ENCODE measurements around the gene LDB2. TPM values are rescaled to one million over a fixed set of nuclear protein-coding genes. Genes with fewer than 3 reads are reported as not detected.

Gene LDB2
- total RNA-seq, 4 donors from 2014 or later = 48.8 to 298 (median 152) TPM

- no peaks in the 10 kb centered on the region for H3K4me1 ChIP-seq
- DNase-seq = no peak
- H3K36me3 ChIP-seq = no peaks in the 10 kb centered on the region
- H3K9me3 ChIP-seq = no peaks in the 10 kb centered on the region
- TF ChIP-seq POLR2A (IDR thresholded peaks at IDR 0.05) = no peak
- TF ChIP-seq, protein P1, sequence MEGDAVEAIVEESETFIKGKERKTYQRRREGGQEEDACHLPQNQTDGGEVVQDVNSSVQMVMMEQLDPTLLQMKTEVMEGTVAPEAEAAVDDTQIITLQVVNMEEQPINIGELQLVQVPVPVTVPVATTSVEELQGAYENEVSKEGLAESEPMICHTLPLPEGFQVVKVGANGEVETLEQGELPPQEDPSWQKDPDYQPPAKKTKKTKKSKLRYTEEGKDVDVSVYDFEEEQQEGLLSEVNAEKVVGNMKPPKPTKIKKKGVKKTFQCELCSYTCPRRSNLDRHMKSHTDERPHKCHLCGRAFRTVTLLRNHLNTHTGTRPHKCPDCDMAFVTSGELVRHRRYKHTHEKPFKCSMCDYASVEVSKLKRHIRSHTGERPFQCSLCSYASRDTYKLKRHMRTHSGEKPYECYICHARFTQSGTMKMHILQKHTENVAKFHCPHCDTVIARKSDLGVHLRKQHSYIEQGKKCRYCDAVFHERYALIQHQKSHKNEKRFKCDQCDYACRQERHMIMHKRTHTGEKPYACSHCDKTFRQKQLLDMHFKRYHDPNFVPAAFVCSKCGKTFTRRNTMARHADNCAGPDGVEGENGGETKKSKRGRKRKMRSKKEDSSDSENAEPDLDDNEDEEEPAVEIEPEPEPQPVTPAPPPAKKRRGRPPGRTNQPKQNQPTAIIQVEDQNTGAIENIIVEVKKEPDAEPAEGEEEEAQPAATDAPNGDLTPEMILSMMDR (IDR thresholded peaks at IDR 0.05) = no peak
- H3K27me3 ChIP-seq = no peaks in the 10 kb centered on the region
- H3K27ac ChIP-seq = no peak overlapping the region
- no peak overlapping the region for H3K4me3 ChIP-seq
- intact Hi-C loops (cut with DNase I; ENCODE audit: low total_unique reads) = no loop called here
Measured at GRCh38 chr4:16498978-16499377, 399.5 kb downstream of the LDB2 start.

DNA sequence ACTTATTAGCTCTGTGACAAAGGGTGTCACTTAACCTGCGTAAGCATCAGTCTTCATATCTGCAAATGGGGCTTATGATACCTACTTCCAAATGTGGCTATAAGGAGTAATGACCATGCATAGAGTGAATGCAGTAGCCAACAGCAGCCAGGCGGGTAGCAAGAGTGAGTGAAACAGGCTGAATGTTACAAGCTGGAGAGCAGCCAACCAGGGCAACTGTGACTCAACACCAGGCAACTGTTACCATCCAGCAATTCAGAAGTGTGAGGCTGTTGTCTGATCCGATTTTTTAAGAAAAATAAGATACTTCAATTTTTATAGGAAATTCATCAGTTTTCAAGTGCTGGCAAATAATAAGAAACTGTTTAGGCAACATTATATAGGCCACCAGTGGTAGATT is 401.9 kb downstream of the LDB2 start:
- no peaks in the 10 kb centered on the region for H3K4me1 ChIP-seq
- H3K27ac ChIP-seq = no peak overlapping the region
- no peaks in the 10 kb centered on the region for H3K9me3 ChIP-seq
- H3K36me3 ChIP-seq = no peaks in the 10 kb centered on the region
- peak in 1 of 2 donors; percentile 22 for DNase-seq
- H3K27me3 ChIP-seq = no peaks in the 10 kb centered on the region
- TF ChIP-seq, protein P1 (IDR thresholded peaks at IDR 0.05) = no peak
- no peak for TF ChIP-seq POLR2A (IDR thresholded peaks at IDR 0.05)
- H3K4me3 ChIP-seq = no peak overlapping the region
- intact Hi-C loops (cut with DNase I; ENCODE audit: low total_unique reads) = no loop called here

DNA sequence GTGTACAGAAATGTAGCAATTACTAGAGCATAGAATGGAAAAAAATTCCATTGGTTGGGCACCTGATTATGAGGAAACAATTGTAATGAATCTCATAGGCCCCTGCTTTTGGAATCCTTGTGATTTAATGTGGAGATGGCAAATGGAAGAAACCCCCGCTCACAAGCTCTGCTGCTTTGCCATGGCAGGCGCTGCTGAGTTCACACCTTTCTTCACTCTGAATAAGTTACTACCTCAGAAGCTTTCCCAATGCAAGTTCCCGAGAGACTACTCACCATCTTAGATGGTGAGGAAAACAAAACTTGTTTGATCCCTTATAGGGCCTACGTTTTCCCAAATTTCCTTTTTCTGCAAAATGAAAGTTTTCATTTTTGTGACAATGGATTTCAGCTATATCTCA is 405.6 kb downstream of the LDB2 start:
- no peaks in the 10 kb centered on the region for H3K4me1 ChIP-seq
- H3K27me3 ChIP-seq = no peaks in the 10 kb centered on the region
- intact Hi-C loops (cut with DNase I; ENCODE audit: low total_unique reads) = no loop called here
- TF ChIP-seq, protein P1 (IDR thresholded peaks at IDR 0.05) = no peak
- TF ChIP-seq POLR2A (IDR thresholded peaks at IDR 0.05) = no peak
- H3K9me3 ChIP-seq = no peaks in the 10 kb centered on the region
- H3K27ac ChIP-seq = no peak overlapping the region
- H3K36me3 ChIP-seq = no peaks in the 10 kb centered on the region
- no peak overlapping the region for H3K4me3 ChIP-seq
- DNase-seq = no peak

GRCh38 chr4:16489226-16489625 is 409.2 kb downstream of the LDB2 start:
- no peak for DNase-seq
- H3K36me3 ChIP-seq = no peaks in the 10 kb centered on the region
- TF ChIP-seq, protein P1 (IDR thresholded peaks at IDR 0.05) = no peak
- TF ChIP-seq POLR2A (IDR thresholded peaks at IDR 0.05) = no peak
- no peak overlapping the region for H3K27ac ChIP-seq
- H3K27me3 ChIP-seq = no peaks in the 10 kb centered on the region
- intact Hi-C loops (cut with DNase I; ENCODE audit: low total_unique reads) = no loop called here
- no peaks in the 10 kb centered on the region for H3K4me1 ChIP-seq
- no peak overlapping the region for H3K4me3 ChIP-seq
- H3K9me3 ChIP-seq = no peaks in the 10 kb centered on the region

DNA sequence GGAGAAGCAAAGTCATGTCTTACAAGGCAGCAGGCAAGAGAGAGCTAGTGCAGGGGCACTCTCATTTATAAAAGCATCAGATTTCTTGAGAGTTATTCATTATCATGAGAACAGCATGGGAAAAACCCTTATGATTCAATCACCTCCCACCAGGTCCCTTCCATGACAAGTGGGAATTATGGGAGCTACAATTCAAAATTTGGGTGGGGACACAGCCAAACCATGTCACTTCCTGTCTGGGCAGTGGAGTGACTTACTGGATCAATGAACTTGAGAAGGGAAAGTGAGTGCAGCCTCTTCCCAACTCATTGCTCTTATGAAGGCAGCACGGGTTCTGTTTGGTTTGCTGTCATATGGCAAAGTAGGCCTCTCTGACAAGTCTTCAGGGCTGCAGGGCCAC is 410.4 kb downstream of the LDB2 start:
- no peak for DNase-seq
- intact Hi-C loops (cut with DNase I; ENCODE audit: low total_unique reads) = no loop called here
- H3K4me1 ChIP-seq = no peaks in the 10 kb centered on the region
- H3K27me3 ChIP-seq = no peaks in the 10 kb centered on the region
- no peaks in the 10 kb centered on the region for H3K36me3 ChIP-seq
- no peak for TF ChIP-seq POLR2A (IDR thresholded peaks at IDR 0.05)
- no peaks in the 10 kb centered on the region for H3K9me3 ChIP-seq
- H3K4me3 ChIP-seq = no peak overlapping the region
- no peak overlapping the region for H3K27ac ChIP-seq

DNA sequence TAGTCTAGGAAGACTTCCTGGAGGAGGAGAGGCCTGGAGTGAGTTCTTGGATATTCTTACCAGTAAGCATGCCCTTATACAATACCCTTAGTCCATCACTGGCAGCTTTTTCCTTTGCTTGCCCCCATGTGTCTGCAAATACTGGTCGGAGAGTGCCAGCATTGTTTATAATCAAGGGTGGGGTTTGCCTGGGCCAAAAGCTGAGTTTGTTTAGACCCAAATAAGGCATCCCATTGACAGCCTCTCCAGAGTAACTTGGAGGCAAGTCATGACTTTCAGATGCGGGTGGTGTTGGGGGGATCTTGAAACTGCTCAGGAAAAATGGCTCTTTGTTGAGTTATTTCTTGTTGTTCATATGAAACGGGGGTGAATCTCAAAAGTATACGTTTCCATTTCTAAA is 413.7 kb downstream of the LDB2 start:
- Histone ChIP-seq H3K27ac (no peak overlapping the region), H3K9me3 (no peaks in the 10 kb centered on the region), H3K36me3 (no peaks in the 10 kb centered on the region), H3K4me1 (no peaks in the 10 kb centered on the region), H3K27me3 (no peaks in the 10 kb centered on the region), H3K4me3 (no peak overlapping the region)
- DNase-seq = no peak
- TF ChIP-seq POLR2A (IDR thresholded peaks at IDR 0.05) = no peak
- TF ChIP-seq, protein P1 (IDR thresholded peaks at IDR 0.05) = no peak
- intact Hi-C loops (cut with DNase I; ENCODE audit: low total_unique reads) = no loop called here

Measured in uterus (tissue), 4 donors.